KBM-7 (cell line): Measurements from ENCODE around the gene TUBG1.
"Not testable (repeated sequence)": the region's sequence is repeated elsewhere in the genome, so short reads cannot be mapped to it uniquely, and the experiment has no call there.

Experiments used
- DNase-seq: peaks from one replicate; pipeline ENCODE4 v3.0.0-alpha.2; 2015
- in situ Hi-C: fragments of 300-500 bp; cut with MboI; formaldehyde crosslinking; loops from 2 replicates; pipeline ENCODE4 v1.14.3; 2020; ENCODE audit warnings: low sequenced_read_pairs, low pct_unique_long_range_greater_than_20kb, mixed read lengths

TUBG1 gene

GRCh38 chr17:42577532-42578281, 31.8 kb upstream of the TUBG1 start, which contains the start of gene PSMC3IP:
TSS of gene PSMC3IP (minus strand) at chr17:42577729. CDS start at chr17:42577686, 43 bp downstream.
- DNase-seq, result peak; percentile 97
- in situ Hi-C loops, result loop anchor here (25.0 kb wide), 1 partner anchor 360 kb away; no protein-coding TSS in a partner anchor

GRCh38 chr17:42578282-42578869, 31.1 kb upstream of the TUBG1 start:
- peak; percentile 90 for DNase-seq
- in situ Hi-C loops, result loop anchor here (25.0 kb wide), 1 partner anchor 359 kb away; no protein-coding TSS in a partner anchor

- peak; percentile 44 for DNase-seq
- in situ Hi-C loops, result loop anchor here (25.0 kb wide), 1 partner anchor 357 kb away; no protein-coding TSS in a partner anchor
These were observed 29.5 kb upstream of the TUBG1 start for GRCh38 chr17:42579794-42580551.

- DNase-seq, result no peak
- in situ Hi-C loops, result loop anchor here (25.0 kb wide), 1 partner anchor 355 kb away; no protein-coding TSS in a partner anchor
These were observed 27.7 kb upstream of the TUBG1 start for GRCh38 chr17:42581744-42582270.

GRCh38 chr17:42584880-42585279, 24.6 kb upstream of the TUBG1 start:
- in situ Hi-C loops, result loop anchor here (25.0 kb wide), 1 partner anchor 352 kb away; no protein-coding TSS in a partner anchor
- DNase-seq, result no peak

- no peak for DNase-seq
- in situ Hi-C loops, result loop anchor here (25.0 kb wide), 1 partner anchor 352 kb away; no protein-coding TSS in a partner anchor
These were observed 24.1 kb upstream of the TUBG1 start for GRCh38 chr17:42585353-42585752.

GRCh38 chr17:42586514-42587230, 22.8 kb upstream of the TUBG1 start:
- in situ Hi-C loops, result loop anchor here (25.0 kb wide), 1 partner anchor 351 kb away; no protein-coding TSS in a partner anchor
- no peak for DNase-seq

GRCh38 chr17:42590886-42591285, 18.6 kb upstream of the TUBG1 start:
- DNase-seq, result no peak
- in situ Hi-C loops, result loop anchor here (25.0 kb wide), 1 partner anchor 346 kb away; no protein-coding TSS in a partner anchor

- DNase-seq, result no peak
- in situ Hi-C loops, result loop anchor here (25.0 kb wide), 1 partner anchor 346 kb away; no protein-coding TSS in a partner anchor
These were observed 18.1 kb upstream of the TUBG1 start for GRCh38 chr17:42591411-42591810.

GRCh38 chr17:42596386-42596785, 13.1 kb upstream of the TUBG1 start:
- in situ Hi-C loops, result loop anchor here (25.0 kb wide), 1 partner anchor 341 kb away; no protein-coding TSS in a partner anchor
- no peak for DNase-seq

- DNase-seq, result no peak
- in situ Hi-C loops, result loop anchor here (25.0 kb wide), 1 partner anchor 338 kb away; no protein-coding TSS in a partner anchor
These were observed 10.6 kb upstream of the TUBG1 start for GRCh38 chr17:42598905-42599304.

GRCh38 chr17:42603318-42603717, 6.2 kb upstream of the TUBG1 start:
- no peak for DNase-seq
- in situ Hi-C loops, result no loop called here

GRCh38 chr17:42607769-42608168, 1.7 kb upstream of the TUBG1 start:
- no peak for DNase-seq
- in situ Hi-C loops, result no loop called here

- in situ Hi-C loops, result no loop called here
- DNase-seq, result no peak
These were observed 940 bp upstream of the TUBG1 start for GRCh38 chr17:42608305-42609181.

- DNase-seq, in situ Hi-C loops: not testable (repeated sequence)
These were observed 625 bp downstream of the TUBG1 start for GRCh38 chr17:42609814-42610801.

- DNase-seq, result no peak
- in situ Hi-C loops, result no loop called here
These were observed 2.5 kb downstream of the TUBG1 start for GRCh38 chr17:42612013-42612412.
